KOPT-K1 (cell line): Measurements from ENCODE around the gene GALNT6.
"Not testable (repeated sequence)": the region's sequence is repeated elsewhere in the genome, so short reads cannot be mapped to it uniquely, and the experiment has no call there.

ENCODE experiments used
- H3K27ac ChIP-seq: fragments of 200-600 bp; sonication (generic); 2 replicates; pipeline ENCODE4 v1.5.1; 2016; ENCODE audit warnings: antibody characterized with exemption, mild to moderate bottlenecking, low read depth, low read length; ENCODE audit not compliant: poor library complexity, severe bottlenecking
- H3K36me3 ChIP-seq: fragments of 200-600 bp; sonication (generic); 2 replicates; pipeline ENCODE4 v1.5.1; 2017; ENCODE audit warnings: antibody characterized with exemption, mild to moderate bottlenecking, low read length, moderate library complexity; ENCODE audit not compliant: insufficient read depth
- H3K9me3 ChIP-seq: fragments of 200-600 bp; sonication (generic); 2 replicates; pipeline ENCODE4 v1.5.1; 2017; ENCODE audit warnings: antibody characterized with exemption, low read length, mild to moderate bottlenecking; ENCODE audit not compliant: insufficient read depth, poor library complexity, severe bottlenecking

Gene GALNT6

GRCh38 chr12:51361161-51362016 lies 29.8 kb downstream of the GALNT6 start:
- Histone ChIP-seq H3K36me3 (peaks cover 97% of the 10 kb centered on the region), H3K27ac (no peak overlapping the region), H3K9me3 (no peaks in the 10 kb centered on the region)

DNA sequence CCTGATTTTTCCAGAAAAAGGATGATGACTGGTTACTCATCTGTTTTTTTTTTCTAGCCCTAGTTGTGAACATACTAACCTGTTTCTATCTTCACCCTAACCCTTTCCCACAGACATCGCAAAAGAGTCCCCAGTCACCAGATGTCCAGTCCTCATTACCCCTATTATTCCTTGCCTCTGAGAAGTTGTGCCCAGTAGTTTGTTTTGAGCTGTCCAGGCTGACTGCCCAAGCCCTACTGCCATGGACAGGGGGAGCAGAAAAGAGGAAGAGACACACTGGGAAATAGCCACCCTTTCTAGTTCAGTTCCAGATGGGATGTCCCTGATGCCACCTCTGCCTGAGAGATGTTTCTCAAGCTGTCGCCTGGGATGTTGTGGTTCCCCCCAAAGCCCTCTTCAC lies 30.9 kb downstream of the GALNT6 start:
- Histone ChIP-seq H3K27ac (no peak overlapping the region), H3K36me3 (peaks cover 93% of the 10 kb centered on the region), H3K9me3 (no peaks in the 10 kb centered on the region)

GRCh38 chr12:51359851-51360250 lies 31.4 kb downstream of the GALNT6 start:
- Histone ChIP-seq H3K9me3 (no peaks in the 10 kb centered on the region), H3K27ac (no peak overlapping the region), H3K36me3 (peaks cover 93% of the 10 kb centered on the region)

DNA sequence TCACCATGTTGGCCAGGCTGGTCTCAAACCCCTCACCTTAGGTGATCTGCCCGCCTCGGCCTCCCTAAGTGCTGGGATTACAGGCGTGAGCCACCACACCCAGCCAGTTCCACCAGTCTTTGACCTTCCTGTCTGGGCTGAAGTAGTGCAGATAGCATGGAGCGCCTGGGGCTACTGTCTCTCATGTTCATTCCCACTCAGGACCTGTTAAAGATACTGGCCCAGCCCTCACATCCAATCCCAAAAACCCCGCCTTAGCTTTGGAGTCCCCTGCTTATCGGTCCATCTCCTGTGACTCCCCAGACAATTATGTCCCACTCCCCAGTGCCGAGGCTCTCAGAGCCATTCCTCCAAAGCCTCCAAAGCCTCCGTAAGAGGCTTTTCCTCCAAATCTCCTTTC lies 32.7 kb downstream of the GALNT6 start:
- H3K36me3 ChIP-seq, result peaks cover 93% of the 10 kb centered on the region

GRCh38 chr12:51357374-51358047 lies 33.7 kb downstream of the GALNT6 start:
- no peak overlapping the region for H3K27ac ChIP-seq
- H3K9me3 ChIP-seq, result no peaks in the 10 kb centered on the region
- H3K36me3 ChIP-seq, result peaks cover 90% of the 10 kb centered on the region

More for the DNA sequence above, 32.7 kb downstream of the GALNT6 start:
- Histone ChIP-seq H3K27ac (no peak overlapping the region), H3K9me3 (no peaks in the 10 kb centered on the region)

- Histone ChIP-seq H3K27ac (no peak overlapping the region), H3K9me3 (no peaks in the 10 kb centered on the region), H3K36me3 (peaks cover 35% of the 10 kb centered on the region; the same call in 1 of the 2 replicates)
These were observed 39.2 kb downstream of the GALNT6 start for GRCh38 chr12:51351913-51352532.

DNA sequence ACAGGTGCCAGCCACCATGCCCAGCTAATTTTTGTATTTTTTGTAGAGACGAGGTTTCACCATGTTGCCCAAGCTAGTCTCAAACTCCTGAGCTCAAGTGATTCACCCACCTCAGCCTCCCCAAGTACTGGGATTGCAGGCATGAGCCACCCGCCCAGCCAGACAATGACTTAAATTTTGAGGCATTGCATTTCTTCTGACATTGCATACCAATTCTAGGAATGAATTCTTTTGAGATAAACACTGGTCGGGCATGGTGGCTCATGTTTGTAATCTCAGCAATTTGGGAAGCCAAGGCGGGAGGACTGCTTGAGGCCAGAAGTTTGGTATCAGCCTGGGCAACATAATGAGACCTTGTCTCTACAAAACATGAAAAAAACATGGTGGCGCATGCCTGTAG lies 42.2 kb downstream of the GALNT6 start:
- no peak overlapping the region for H3K27ac ChIP-seq
- H3K36me3 ChIP-seq, result peaks cover 9% of the 10 kb centered on the region; the same call in 1 of the 2 replicates
- H3K9me3 ChIP-seq, result no peaks in the 10 kb centered on the region

- Histone ChIP-seq H3K9me3 (no peaks in the 10 kb centered on the region), H3K36me3 (peaks cover under 1% of the 10 kb centered on the region; the same call in 1 of the 2 replicates), H3K27ac (no peak overlapping the region)
These were observed 43.1 kb downstream of the GALNT6 start for GRCh38 chr12:51348116-51348515.

DNA sequence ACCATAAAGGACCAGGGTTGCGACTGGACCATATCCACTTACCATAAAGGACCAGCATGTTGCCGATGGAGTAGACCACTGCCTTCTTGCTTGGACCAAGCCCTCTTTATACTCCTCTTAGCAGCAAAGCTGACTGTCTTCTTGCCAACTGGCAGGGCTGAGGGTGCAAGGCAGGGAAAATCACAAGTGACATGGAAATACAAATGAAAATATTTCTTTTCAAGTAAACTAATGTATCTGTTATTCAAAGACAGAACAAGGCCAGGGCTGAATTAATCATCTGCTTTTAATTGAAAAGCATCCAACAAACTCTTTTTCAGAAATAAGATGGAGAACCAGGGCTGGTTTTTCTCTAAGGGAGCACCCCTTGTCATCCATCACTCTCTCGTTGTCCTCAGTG lies 44.6 kb downstream of the GALNT6 start, which contains the start of gene CELA1:
TSS of gene CELA1 (minus strand) at position 99 of the 400 bp plus-strand sequence. CDS start at position 58, 41 bp downstream.
- Histone ChIP-seq H3K36me3 (no peaks in the 10 kb centered on the region), H3K27ac (no peak within 1 kb of the TSS), H3K9me3 (no peaks in the 10 kb centered on the region)

GRCh38 chr12:51345681-51346080 lies 45.5 kb downstream of the GALNT6 start:
- no peaks in the 10 kb centered on the region for H3K9me3 ChIP-seq
- no peak overlapping the region for H3K27ac ChIP-seq
- no peaks in the 10 kb centered on the region for H3K36me3 ChIP-seq

GRCh38 chr12:51343201-51343600 lies 48.0 kb downstream of the GALNT6 start:
- Histone ChIP-seq H3K9me3 (no peaks in the 10 kb centered on the region), H3K36me3 (no peaks in the 10 kb centered on the region), H3K27ac (no peak overlapping the region)

DNA sequence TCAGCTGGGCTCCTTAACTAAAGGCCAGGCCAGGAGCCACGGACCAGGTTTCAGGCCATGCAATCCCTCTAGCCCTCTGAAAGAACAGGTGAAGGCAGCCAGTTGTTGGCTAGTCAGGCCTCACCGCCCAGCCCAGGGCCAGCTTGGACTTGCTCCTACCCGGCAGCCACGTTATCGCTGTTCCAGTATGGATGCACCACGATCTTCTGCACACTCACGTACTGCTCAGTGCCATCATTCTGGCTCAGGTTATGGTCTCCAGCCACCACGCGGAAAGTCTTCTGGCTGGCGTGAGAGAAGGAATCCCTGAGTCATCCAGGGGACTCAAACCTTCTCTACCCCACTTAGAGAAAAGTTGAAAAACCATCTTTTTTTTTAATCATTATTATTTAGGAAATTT lies 48.8 kb downstream of the GALNT6 start:
- Histone ChIP-seq H3K9me3 (no peaks in the 10 kb centered on the region), H3K36me3 (no peaks in the 10 kb centered on the region), H3K27ac (no peak overlapping the region)

- Histone ChIP-seq H3K36me3 (no peaks in the 10 kb centered on the region), H3K27ac (no peak overlapping the region), H3K9me3 (no peaks in the 10 kb centered on the region)
These were observed 49.8 kb downstream of the GALNT6 start for GRCh38 chr12:51341251-51342007.

- no peaks in the 10 kb centered on the region for H3K9me3 ChIP-seq
- H3K36me3 ChIP-seq, result no peaks in the 10 kb centered on the region
- H3K27ac ChIP-seq, result no peak overlapping the region
These were observed 51.5 kb downstream of the GALNT6 start for GRCh38 chr12:51339750-51340149.

DNA sequence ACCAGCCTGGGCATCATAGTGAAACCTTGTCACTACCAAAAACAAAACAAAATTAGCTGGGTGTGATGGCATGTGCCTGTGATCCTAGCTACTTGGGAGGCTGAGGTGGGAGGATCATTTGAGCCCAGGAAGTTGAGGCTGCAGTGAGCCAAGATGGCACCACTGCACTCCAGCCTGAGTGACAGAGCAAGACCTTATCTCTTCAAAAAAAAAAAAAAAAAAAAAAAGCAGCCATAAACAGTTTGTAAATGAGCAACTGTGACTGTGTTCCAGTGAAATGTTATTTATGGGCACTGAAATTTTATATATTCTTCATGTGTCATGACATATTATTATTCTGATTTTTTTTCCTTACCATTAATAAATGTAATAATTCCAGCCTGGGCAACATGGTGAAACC lies 53.9 kb downstream of the GALNT6 start:
- H3K9me3 ChIP-seq, H3K36me3 ChIP-seq, H3K27ac ChIP-seq: not testable (repeated sequence)
